ENCODE data around the gene FUT8. TPM values are rescaled to one million over a fixed set of nuclear protein-coding genes. Genes with fewer than 3 reads are reported as not detected.

The FUT8 gene
- total RNA-seq, 1 experiment from 2014 or later = 42.3 TPM

- H3K4me2 ChIP-seq (ENCODE audit: low read length) = no peak overlapping the region
- RAD21 ChIA-PET (ENCODE audit: low non-redundant PET in 1 of 2, low total read pairs in 2 of 2, uncharacterized antibody in 2 of 2, unreplicated experiment in 2 of 2) = no interaction called here
- no peaks in the 10 kb centered on the region for H3K9me3 ChIP-seq (ENCODE audit: control insufficient read depth in 1 of 2, insufficient read depth in 1 of 2, low read depth in 1 of 2, low read length in 2 of 2)
- H3K9me2 ChIP-seq (ENCODE audit: insufficient read depth) = no peaks in the 10 kb centered on the region
- peaks cover 8% of the 10 kb centered on the region; the same call in 1 of the 2 replicates for H3K79me2 ChIP-seq (ENCODE audit: insufficient read depth, low read length)
- intact Hi-C loops (cut with micrococcal nuclease) = no loop called here
- POLR2A ChIA-PET = no interaction called here
- no peaks in the 10 kb centered on the region for H3K27me3 ChIP-seq (ENCODE audit: insufficient read depth, low read length)
- TF ChIP-seq SRF (IDR thresholded peaks at IDR 0.05; ENCODE audit: low read depth) = no peak
- TF ChIP-seq, protein P1, sequence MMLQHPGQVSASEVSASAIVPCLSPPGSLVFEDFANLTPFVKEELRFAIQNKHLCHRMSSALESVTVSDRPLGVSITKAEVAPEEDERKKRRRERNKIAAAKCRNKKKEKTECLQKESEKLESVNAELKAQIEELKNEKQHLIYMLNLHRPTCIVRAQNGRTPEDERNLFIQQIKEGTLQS (IDR thresholded peaks at IDR 0.05) = no peak
- TF ChIP-seq SIN3A (IDR thresholded peaks at IDR 0.05; ENCODE audit: low read depth) = no peak
- TF ChIP-seq YY1 (IDR thresholded peaks at IDR 0.05; ENCODE audit: extremely low read depth, insufficient replicate concordance, low read depth, low read length) = no peak
- TF ChIP-seq ZBTB33 (IDR thresholded peaks at IDR 0.05; ENCODE audit: extremely low read depth, insufficient replicate concordance, low read length) = no peak
- no peak for TF ChIP-seq FOSL1 (IDR thresholded peaks at IDR 0.05; ENCODE audit: low read depth)
- no peak for TF ChIP-seq RAD21 (IDR thresholded peaks at IDR 0.05; ENCODE audit: low read depth)
- TF ChIP-seq MAX (IDR thresholded peaks at IDR 0.05) = no peak
- no peak for TF ChIP-seq CBX3 (IDR thresholded peaks at IDR 0.05; ENCODE audit: low read depth)
- TF ChIP-seq ZFX (IDR thresholded peaks at IDR 0.05) = no peak
- TF ChIP-seq CEBPB (IDR thresholded peaks at IDR 0.05; ENCODE audit: low read depth) = no peak
- TF ChIP-seq POLR2A (IDR thresholded peaks at IDR 0.05; ENCODE audit: borderline replicate concordance, extremely low read depth, insufficient read depth, insufficient read length) = no peak
- TF ChIP-seq EGR1 (IDR thresholded peaks at IDR 0.05; ENCODE audit: low read depth) = no peak
- TF ChIP-seq ZNF274 (IDR thresholded peaks at IDR 0.05; ENCODE audit: low read depth, low read length) = no peak
- no peak for TF ChIP-seq JUND (IDR thresholded peaks at IDR 0.05)
- no peak for TF ChIP-seq TCF7L2 (IDR thresholded peaks at IDR 0.05; ENCODE audit: borderline replicate concordance, extremely low read depth, insufficient read depth, insufficient read length)
- TF ChIP-seq CTCF (IDR thresholded peaks at IDR 0.05 in 2 of 3, conservative IDR thresholded peaks at IDR 0.05 in 1 of 3; ENCODE audit: borderline replicate concordance in 1 of 3, insufficient read depth in 1 of 3, low read depth in 2 of 3, low read length in 2 of 3) = no peak
- TF ChIP-seq ELF1 (IDR thresholded peaks at IDR 0.05; ENCODE audit: borderline replicate concordance, low read depth) = no peak
- TF ChIP-seq SP1 (IDR thresholded peaks at IDR 0.05; ENCODE audit: low read depth) = no peak
- TF ChIP-seq EZH2phosphoT487 (IDR thresholded peaks at IDR 0.05; ENCODE audit: borderline replicate concordance) = no peak
- no TSS peak for BruUV-seq (replicated peaks)
- no peaks in the 10 kb centered on the region for H3K4me1 ChIP-seq (ENCODE audit: control insufficient read depth in 1 of 2, insufficient read depth in 2 of 2, low read length in 2 of 2)
- no peak for ATAC-seq
- CTCF ChIA-PET = no interaction called here
- H2AFZ ChIP-seq (ENCODE audit: low read depth, low read length, poor library complexity, severe bottlenecking) = no peak overlapping the region
- no peaks in the 10 kb centered on the region for H3K36me3 ChIP-seq (ENCODE audit: control insufficient read depth in 1 of 2, insufficient read depth in 2 of 2, low read length in 2 of 2)
- no peak for DNase-seq (ENCODE audit: low read depth, low spot score)
- no peak overlapping the region for H3K27ac ChIP-seq (ENCODE audit: low read depth, low read length)
- H4K20me1 ChIP-seq (ENCODE audit: insufficient read depth) = no peaks in the 10 kb centered on the region
- H3K9ac ChIP-seq (ENCODE audit: low read length) = no peak overlapping the region
- H3K4me3 ChIP-seq (replicated peaks in 1 of 2; ENCODE audit: low read depth in 1 of 2, low read length in 2 of 2) = no peak overlapping the region
These were observed 118.6 kb downstream of the FUT8 start for GRCh38 chr14:65531148-65531547.

Data from HCT116 (cell line).